Measurements from ENCODE around the gene MOCS3. TPM values are rescaled to one million over a fixed set of nuclear protein-coding genes. Genes with fewer than 3 reads are reported as not detected.

MOCS3 gene
- total RNA-seq, 1 experiment from 2014 or later = 6.0 TPM

GRCh38 chr20:50953821-50954220 is 4.8 kb upstream of the MOCS3 start:
- DNase-seq (ENCODE audit: low spot score) = no peak
- ChIA-PET CTCF (no interaction called here), POLR2A (no interaction called here)
- ATAC-seq = no peak
- H3K9me3 Mint-ChIP-seq = no peaks in the 10 kb centered on the region
- no peak overlapping the region for H3K27ac Mint-ChIP-seq
- no peaks in the 10 kb centered on the region for H3K27me3 Mint-ChIP-seq (ENCODE audit: low read depth)
- peaks cover 45% of the 10 kb centered on the region for H3K36me3 Mint-ChIP-seq
- peaks cover 16% of the 10 kb centered on the region for H3K4me1 Mint-ChIP-seq
- TF ChIP-seq CTCF (IDR thresholded peaks at IDR 0.05) (no peak), RELA (CRISPR knock-in tag; IDR thresholded peaks at IDR 0.05; ENCODE audit: borderline replicate concordance) (no peak), SMAD4 (CRISPR knock-in tag; IDR thresholded peaks at IDR 0.05) (no peak), ESRRA (CRISPR knock-in tag; IDR thresholded peaks at IDR 0.05; ENCODE audit: borderline replicate concordance) (no peak), JUN (CRISPR knock-in tag; IDR thresholded peaks at IDR 0.05) (no peak), ZNF423 (CRISPR knock-in tag; IDR thresholded peaks at IDR 0.05) (no peak), NFE2L1 (CRISPR knock-in tag; IDR thresholded peaks at IDR 0.05) (no peak), ZNF671 (CRISPR knock-in tag; IDR thresholded peaks at IDR 0.05) (no peak), ATF1 (CRISPR knock-in tag; IDR thresholded peaks at IDR 0.05) (no peak), CREM (CRISPR knock-in tag; IDR thresholded peaks at IDR 0.05) (no peak)
- TF ChIP-seq, protein P1, sequence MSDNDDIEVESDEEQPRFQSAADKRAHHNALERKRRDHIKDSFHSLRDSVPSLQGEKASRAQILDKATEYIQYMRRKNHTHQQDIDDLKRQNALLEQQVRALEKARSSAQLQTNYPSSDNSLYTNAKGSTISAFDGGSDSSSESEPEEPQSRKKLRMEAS (CRISPR knock-in tag; IDR thresholded peaks at IDR 0.05) = no peak
- TF ChIP-seq, protein P2, sequence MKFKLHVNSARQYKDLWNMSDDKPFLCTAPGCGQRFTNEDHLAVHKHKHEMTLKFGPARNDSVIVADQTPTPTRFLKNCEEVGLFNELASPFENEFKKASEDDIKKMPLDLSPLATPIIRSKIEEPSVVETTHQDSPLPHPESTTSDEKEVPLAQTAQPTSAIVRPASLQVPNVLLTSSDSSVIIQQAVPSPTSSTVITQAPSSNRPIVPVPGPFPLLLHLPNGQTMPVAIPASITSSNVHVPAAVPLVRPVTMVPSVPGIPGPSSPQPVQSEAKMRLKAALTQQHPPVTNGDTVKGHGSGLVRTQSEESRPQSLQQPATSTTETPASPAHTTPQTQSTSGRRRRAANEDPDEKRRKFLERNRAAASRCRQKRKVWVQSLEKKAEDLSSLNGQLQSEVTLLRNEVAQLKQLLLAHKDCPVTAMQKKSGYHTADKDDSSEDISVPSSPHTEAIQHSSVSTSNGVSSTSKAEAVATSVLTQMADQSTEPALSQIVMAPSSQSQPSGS (CRISPR knock-in tag; IDR thresholded peaks at IDR 0.05; ENCODE audit: borderline replicate concordance, low read depth) = no peak
- TF ChIP-seq, protein P3, sequence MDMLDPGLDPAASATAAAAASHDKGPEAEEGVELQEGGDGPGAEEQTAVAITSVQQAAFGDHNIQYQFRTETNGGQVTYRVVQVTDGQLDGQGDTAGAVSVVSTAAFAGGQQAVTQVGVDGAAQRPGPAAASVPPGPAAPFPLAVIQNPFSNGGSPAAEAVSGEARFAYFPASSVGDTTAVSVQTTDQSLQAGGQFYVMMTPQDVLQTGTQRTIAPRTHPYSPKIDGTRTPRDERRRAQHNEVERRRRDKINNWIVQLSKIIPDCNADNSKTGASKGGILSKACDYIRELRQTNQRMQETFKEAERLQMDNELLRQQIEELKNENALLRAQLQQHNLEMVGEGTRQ (CRISPR knock-in tag; IDR thresholded peaks at IDR 0.05) = no peak
- H3K4me3 Mint-ChIP-seq = no peak overlapping the region

GRCh38 chr20:50957276-50957675 is 1.3 kb upstream of the MOCS3 start:
- peak overlapping the region; percentile 99 for H3K4me3 Mint-ChIP-seq
- ATAC-seq = no peak
- 0 out of 2 replicates have a peak, but pooled peaks cover 3% of the 10 kb centered on the region for H3K9me3 Mint-ChIP-seq
- CTCF ChIA-PET = interaction anchor here (1.1 to 2.1 kb wide), 6 partner anchors 26 to 369 kb away, joined by 3 to 13 read pairs (median 6); partner anchors contain the start of genes ADNP and BCAS4
- peak overlapping the region; percentile 95 for H3K27ac Mint-ChIP-seq
- peaks cover 22% of the 10 kb centered on the region for H3K4me1 Mint-ChIP-seq
- POLR2A ChIA-PET = interaction anchor here (0.7 to 1.9 kb wide), 3 partner anchors 26 to 208 kb away, joined by 3 to 23 read pairs (median 6); partner anchors contain the start of gene ADNP
- H3K36me3 Mint-ChIP-seq = peaks cover 29% of the 10 kb centered on the region
- H3K27me3 Mint-ChIP-seq (ENCODE audit: low read depth) = no peaks in the 10 kb centered on the region
- no peak for DNase-seq (ENCODE audit: low spot score)
- TF ChIP-seq ESRRA (CRISPR knock-in tag; IDR thresholded peaks at IDR 0.05; ENCODE audit: borderline replicate concordance) (no peak), ZNF219 (CRISPR knock-in tag; IDR thresholded peaks at IDR 0.05; ENCODE audit: borderline replicate concordance) (no peak), ZNF263 (CRISPR knock-in tag; IDR thresholded peaks at IDR 0.05; ENCODE audit: low read depth) (no peak), CBFB (CRISPR knock-in tag; IDR thresholded peaks at IDR 0.05; ENCODE audit: low read depth) (no peak), NFE2L1 (CRISPR knock-in tag; IDR thresholded peaks at IDR 0.05) (no peak), NR2C2 (CRISPR knock-in tag; IDR thresholded peaks at IDR 0.05) (no peak), NR1H2 (CRISPR knock-in tag; IDR thresholded peaks at IDR 0.05) (no peak)
- TF ChIP-seq, protein P4, sequence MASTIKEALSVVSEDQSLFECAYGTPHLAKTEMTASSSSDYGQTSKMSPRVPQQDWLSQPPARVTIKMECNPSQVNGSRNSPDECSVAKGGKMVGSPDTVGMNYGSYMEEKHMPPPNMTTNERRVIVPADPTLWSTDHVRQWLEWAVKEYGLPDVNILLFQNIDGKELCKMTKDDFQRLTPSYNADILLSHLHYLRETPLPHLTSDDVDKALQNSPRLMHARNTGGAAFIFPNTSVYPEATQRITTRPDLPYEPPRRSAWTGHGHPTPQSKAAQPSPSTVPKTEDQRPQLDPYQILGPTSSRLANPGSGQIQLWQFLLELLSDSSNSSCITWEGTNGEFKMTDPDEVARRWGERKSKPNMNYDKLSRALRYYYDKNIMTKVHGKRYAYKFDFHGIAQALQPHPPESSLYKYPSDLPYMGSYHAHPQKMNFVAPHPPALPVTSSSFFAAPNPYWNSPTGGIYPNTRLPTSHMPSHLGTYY (CRISPR knock-in tag; IDR thresholded peaks at IDR 0.05) = no peak
- TF ChIP-seq, protein P5, sequence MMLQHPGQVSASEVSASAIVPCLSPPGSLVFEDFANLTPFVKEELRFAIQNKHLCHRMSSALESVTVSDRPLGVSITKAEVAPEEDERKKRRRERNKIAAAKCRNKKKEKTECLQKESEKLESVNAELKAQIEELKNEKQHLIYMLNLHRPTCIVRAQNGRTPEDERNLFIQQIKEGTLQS (CRISPR knock-in tag; conservative IDR thresholded peaks at IDR 0.05) = no peak
- TF ChIP-seq, protein P6, sequence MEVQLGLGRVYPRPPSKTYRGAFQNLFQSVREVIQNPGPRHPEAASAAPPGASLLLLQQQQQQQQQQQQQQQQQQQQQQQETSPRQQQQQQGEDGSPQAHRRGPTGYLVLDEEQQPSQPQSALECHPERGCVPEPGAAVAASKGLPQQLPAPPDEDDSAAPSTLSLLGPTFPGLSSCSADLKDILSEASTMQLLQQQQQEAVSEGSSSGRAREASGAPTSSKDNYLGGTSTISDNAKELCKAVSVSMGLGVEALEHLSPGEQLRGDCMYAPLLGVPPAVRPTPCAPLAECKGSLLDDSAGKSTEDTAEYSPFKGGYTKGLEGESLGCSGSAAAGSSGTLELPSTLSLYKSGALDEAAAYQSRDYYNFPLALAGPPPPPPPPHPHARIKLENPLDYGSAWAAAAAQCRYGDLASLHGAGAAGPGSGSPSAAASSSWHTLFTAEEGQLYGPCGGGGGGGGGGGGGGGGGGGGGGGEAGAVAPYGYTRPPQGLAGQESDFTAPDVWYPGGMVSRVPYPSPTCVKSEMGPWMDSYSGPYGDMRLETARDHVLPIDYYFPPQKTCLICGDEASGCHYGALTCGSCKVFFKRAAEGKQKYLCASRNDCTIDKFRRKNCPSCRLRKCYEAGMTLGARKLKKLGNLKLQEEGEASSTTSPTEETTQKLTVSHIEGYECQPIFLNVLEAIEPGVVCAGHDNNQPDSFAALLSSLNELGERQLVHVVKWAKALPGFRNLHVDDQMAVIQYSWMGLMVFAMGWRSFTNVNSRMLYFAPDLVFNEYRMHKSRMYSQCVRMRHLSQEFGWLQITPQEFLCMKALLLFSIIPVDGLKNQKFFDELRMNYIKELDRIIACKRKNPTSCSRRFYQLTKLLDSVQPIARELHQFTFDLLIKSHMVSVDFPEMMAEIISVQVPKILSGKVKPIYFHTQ (CRISPR knock-in tag; IDR thresholded peaks at IDR 0.05) = no peak
- TF ChIP-seq, protein P7, sequence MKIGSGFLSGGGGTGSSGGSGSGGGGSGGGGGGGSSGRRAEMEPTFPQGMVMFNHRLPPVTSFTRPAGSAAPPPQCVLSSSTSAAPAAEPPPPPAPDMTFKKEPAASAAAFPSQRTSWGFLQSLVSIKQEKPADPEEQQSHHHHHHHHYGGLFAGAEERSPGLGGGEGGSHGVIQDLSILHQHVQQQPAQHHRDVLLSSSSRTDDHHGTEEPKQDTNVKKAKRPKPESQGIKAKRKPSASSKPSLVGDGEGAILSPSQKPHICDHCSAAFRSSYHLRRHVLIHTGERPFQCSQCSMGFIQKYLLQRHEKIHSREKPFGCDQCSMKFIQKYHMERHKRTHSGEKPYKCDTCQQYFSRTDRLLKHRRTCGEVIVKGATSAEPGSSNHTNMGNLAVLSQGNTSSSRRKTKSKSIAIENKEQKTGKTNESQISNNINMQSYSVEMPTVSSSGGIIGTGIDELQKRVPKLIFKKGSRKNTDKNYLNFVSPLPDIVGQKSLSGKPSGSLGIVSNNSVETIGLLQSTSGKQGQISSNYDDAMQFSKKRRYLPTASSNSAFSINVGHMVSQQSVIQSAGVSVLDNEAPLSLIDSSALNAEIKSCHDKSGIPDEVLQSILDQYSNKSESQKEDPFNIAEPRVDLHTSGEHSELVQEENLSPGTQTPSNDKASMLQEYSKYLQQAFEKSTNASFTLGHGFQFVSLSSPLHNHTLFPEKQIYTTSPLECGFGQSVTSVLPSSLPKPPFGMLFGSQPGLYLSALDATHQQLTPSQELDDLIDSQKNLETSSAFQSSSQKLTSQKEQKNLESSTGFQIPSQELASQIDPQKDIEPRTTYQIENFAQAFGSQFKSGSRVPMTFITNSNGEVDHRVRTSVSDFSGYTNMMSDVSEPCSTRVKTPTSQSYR (CRISPR knock-in tag; IDR thresholded peaks at IDR 0.05) = no peak
- TF ChIP-seq, protein P8, sequence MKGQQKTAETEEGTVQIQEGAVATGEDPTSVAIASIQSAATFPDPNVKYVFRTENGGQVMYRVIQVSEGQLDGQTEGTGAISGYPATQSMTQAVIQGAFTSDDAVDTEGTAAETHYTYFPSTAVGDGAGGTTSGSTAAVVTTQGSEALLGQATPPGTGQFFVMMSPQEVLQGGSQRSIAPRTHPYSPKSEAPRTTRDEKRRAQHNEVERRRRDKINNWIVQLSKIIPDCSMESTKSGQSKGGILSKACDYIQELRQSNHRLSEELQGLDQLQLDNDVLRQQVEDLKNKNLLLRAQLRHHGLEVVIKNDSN (CRISPR knock-in tag; IDR thresholded peaks at IDR 0.05) = no peak
- TF ChIP-seq, protein P1 (CRISPR knock-in tag; IDR thresholded peaks at IDR 0.05) = no peak

Data from WTC11 (cell line).